Left kidney (tissue), 2 donors: ENCODE data around the gene PVALB. TPM values are rescaled to one million over a fixed set of nuclear protein-coding genes. Genes with fewer than 3 reads are reported as not detected.

Experiments used
- DNase-seq: peaks from one replicate; pipeline ENCODE4 v3.0.0-alpha.2; 2013
- polyA plus RNA-seq: library from polyadenylated mRNA; unstranded; fragments of 120-200 nt; gene quantifications from one replicate; pipeline ENCODE4 v1.2.1, GENCODE V29; 2013; ENCODE audit not compliant: insufficient read length

Gene PVALB
- polyA plus RNA-seq, 1 donor, result 5.9 TPM

GRCh38 chr22:36814801-36815200 is 2.0 kb downstream of the PVALB start:
- no peak for DNase-seq

DNA sequence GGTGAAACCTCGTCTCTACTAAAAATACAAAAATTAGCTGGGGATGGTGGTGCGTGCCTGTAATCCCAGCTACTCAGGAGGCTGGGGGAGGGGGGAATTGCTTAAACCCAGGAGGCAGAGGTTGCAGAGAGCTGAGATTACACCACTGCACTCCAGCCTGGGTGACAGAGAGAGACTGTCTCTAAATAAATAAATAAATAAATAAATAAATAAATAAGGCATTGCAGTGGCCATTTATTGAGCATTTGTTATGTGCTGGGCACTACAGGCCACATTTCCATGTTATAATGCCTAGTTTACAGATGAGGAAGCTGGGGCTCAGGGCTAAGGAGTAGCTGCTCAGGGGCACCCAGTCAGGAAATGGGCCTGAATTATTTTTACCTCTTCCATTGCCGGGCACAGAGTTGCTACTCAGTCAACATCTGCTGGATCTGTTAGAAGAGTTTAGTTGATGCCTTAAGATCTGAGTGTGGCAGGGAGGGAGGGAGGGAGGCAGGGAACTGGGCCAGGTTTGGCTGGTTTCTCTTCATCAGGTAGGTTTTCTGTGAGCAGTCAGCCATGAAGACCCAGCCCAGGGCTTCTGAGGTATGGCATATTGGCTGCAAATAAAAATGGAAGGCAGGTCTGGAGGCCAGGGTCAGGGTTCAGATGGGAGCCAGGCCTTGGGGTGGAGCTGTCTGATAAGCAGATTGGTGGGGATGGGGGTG is 5.6 kb downstream of the PVALB start:
- no peak for DNase-seq

- no peak for DNase-seq
Measured at GRCh38 chr22:36809351-36809750, 7.5 kb downstream of the PVALB start.

- DNase-seq, result no peak
Measured at GRCh38 chr22:36808721-36809344, 8.0 kb downstream of the PVALB start.

GRCh38 chr22:36807627-36808026 is 9.2 kb downstream of the PVALB start:
- no peak for DNase-seq

DNA sequence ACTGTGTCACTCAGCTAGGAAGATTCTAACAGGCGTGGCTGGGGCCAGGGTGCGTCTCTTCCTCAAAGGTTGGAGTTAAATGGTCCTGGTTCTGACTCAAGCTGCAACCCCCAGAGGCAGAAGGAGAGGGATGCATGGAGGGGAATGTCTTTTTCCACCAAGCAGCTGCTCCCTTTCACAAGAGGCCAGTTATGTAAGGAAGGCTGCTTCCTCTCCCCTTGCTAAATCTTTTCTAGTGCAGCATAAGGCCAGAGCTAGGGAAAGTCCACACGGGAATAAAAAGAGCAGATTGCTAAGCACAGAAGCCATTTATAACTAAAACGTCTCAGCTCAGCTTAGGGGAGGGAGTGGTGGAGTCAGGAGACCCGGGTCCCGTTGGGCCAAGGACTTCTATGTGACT is 10.0 kb downstream of the PVALB start:
- DNase-seq, result no peak

- DNase-seq, result no peak
Measured at GRCh38 chr22:36803358-36803757, 13.5 kb downstream of the PVALB start.

- no peak for DNase-seq
Measured at GRCh38 chr22:36798674-36799066, 18.2 kb downstream of the PVALB start.

DNA sequence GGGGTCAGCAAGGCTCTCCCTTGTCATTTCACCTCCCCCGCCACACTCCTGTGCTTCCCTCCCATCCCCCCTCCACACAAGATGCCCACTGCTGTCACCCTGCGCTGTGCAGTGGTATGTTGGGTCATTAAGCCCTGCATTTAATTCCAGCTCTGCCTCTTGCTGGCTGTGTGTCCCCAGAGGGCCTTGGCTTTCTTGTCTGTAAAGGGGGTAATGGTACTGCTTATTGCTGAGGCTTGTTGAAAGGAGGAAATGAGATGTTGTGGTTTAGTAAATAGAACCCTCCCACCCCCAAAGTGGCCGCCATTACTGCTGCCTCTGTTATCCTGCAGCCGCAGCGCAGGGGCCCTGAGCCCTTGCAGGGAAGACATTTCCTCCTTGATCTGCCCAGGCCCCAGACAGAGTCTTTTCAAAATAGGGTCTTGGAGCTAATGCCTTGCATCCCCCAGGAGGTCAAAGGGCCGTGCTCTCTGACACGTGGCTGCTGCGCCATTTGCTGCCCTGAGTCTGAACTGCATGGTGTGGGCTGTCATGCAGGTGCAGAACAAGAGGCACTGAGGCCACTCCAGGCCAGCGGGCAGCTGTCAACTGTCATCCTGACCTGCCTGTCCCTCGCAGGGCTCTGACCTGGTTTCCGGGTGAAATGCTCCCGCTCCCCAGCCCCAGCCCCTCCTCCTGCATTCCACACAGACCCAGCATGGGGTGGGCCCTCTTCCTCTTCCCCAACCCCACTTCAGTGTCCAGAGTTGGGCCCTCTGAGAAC is 18.7 kb downstream of the PVALB start:
- DNase-seq, result no peak

- no peak for DNase-seq
Measured at GRCh38 chr22:36797374-36797773, 19.5 kb downstream of the PVALB start.

- no peak for DNase-seq
Measured at GRCh38 chr22:36796552-36797175, 20.2 kb downstream of the PVALB start.

DNA sequence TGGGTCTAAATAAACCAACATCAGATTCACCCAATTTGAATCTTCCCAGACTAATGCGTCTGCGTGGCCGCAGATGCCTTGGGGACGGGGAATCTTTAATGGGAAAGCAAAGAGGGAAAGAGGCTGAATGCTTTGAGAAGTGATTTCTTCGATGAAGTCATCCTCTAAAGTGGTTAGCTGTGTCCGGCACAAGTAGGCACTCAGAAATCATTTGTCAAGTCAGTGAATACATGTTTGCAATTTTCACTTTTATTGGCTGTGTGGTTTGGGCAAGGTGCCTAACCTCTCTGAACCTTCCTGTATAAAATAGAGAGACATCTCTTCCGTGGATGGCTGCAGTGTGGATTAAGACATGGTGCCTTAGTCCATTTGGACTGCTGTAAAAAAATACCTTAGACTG is 21.2 kb downstream of the PVALB start:
- no peak for DNase-seq

DNA sequence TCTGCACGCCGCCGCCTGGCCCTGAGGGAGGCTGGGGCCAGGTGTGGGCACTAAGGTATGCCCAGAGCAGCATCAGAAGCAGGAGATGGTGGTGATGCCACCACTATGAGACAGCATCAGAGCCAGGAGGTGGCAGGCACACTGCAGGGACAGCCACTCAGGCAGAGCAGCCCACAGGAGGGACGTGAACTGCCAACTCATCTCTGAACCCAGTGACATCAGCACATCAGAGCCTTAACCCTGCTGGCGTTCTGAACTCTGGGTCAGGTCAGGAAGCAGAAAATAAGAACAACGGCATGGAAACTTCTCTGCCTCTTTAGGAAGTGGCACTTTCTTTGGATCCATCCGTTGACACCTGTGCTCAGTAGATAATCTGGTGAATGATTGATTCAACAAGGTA is 26.2 kb downstream of the PVALB start:
- no peak for DNase-seq

- DNase-seq, result no peak
Measured at GRCh38 chr22:36787204-36787988, 29.4 kb downstream of the PVALB start.

- no peak for DNase-seq
Measured at GRCh38 chr22:36783743-36784142, 33.1 kb downstream of the PVALB start.

DNA sequence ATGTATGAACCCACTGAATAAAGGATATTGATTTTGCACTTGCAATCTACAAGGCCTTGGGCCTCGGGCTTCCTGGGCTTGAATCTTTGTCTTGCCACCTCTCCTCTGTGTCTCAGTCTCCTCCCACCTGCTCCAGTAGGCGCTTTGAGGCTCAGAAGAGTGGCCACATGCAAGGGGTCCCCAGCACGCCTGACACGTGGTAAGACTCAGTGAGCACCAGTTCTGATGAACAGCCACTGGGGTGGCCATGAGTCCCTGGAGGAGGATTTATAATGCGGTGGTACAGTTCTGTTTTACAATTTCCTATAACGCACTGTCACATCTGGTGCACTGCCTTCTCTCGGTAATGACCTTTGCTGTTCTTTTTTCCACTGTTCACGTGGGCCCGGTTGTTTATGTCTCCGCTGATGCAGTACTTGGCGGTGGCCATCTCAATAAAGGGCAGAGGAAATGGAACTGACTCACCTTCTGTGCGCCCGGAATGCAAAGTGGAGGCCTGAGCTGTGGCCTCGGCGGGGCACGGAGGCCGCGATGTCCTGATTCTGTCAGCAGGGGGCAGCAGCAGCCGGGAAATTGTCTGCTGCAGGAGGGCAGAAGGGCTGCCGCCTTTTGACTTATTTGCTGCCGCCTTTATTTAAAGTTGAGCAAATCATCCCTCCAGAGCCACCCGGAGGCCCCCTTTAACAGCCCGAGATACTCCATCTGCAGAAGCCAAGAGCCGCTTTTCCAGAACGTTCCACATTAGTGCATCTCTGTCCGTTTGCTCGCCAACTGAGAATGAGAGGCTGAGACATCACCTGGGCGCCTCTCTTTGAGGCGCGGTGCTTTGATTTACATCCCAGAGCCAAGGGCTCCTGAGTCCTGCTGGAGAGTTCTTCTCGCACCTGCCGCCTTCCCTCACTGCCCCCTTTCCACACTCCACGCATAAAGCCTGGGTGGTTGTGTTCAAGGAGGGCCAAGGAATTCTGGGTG is 34.9 kb downstream of the PVALB start:
- peak; percentile 60 for DNase-seq

GRCh38 chr22:36778020-36778419 is 38.8 kb downstream of the PVALB start:
- DNase-seq, result no peak

- no peak for DNase-seq
Measured at GRCh38 chr22:36776722-36777121, 40.1 kb downstream of the PVALB start.

DNA sequence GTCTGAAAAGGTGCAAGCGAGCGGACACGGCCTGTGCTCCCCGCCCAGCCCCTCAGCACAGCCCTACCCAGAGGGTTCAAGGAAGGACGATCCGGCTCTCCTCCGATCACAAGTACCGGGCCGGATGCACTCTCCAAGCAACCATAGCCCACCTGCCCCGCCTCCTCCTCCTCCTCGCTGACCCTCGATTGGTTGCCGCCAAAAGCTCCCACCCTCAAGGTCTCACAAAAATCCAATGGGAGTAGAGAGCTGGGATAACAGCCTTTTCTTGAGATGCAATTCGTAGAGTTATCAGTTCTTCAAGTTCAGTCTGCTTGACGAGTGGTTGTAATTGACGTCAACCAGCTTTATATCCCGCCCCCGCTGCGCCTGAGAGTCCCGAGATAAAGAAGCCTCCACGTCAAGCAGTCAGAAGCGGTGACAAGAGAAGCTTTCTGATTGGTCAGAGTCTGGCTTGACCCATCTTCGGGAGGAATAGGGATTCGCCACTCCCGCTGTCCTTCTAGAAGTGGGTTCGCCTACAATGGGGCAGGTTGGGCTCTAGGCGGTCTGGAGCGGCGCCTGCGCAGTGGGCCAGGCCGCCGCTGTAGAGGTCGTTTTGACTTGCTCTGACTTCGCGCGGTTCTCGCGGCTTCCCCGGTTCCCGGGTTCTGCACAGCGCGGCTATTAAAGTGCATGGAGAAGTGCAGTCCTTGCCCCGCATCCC is 40.7 kb downstream of the PVALB start, which contains the start of gene IFT27:
IFT27 (minus strand) TSS at position 156 of the 706 bp plus-strand sequence. CDS start 412 bp downstream, outside the sequence.
- peak; percentile 100 for DNase-seq

- no peak for DNase-seq
Measured at GRCh38 chr22:36775586-36775963, 41.3 kb downstream of the PVALB start.
